ENCODE measurements around the gene ISYNA1. TPM values are rescaled to one million over a fixed set of nuclear protein-coding genes. Genes with fewer than 3 reads are reported as not detected.

ISYNA1 gene
- total and polyA plus RNA-seq, 2 donors (not counting 1 experiment from before 2014, with no cell fraction given) = 22.6 to 28.3 TPM

GRCh38 chr19:18467978-18468377 is 30.0 kb upstream of the ISYNA1 start:
- Mint-ChIP-seq H3K27ac (no peak overlapping the region), H3K4me1 (peaks cover 8% of the 10 kb centered on the region), H3K27me3 (no peaks in the 10 kb centered on the region), H3K4me3 (no peak overlapping the region), H3K9me3 (ENCODE audit: insufficient read depth) (no peaks in the 10 kb centered on the region)
- Histone ChIP-seq H3K4me3 (ENCODE audit: control extremely low read depth in 1 of 5, extremely low read depth in 1 of 5, insufficient read depth in 1 of 5, low read depth in 2 of 5, low read length in 4 of 5) (no peak overlapping the region), H3K4me2 (replicated peaks; ENCODE audit: low read depth, low read length, poor library complexity, severe bottlenecking) (no peak overlapping the region), H2AFZ (ENCODE audit: insufficient read depth, low read depth, low read length, poor library complexity, severe bottlenecking) (no peak overlapping the region), H3K9me3 (ENCODE audit: control extremely low read depth in 1 of 3, control insufficient read depth in 2 of 3, insufficient read depth in 1 of 3, low read length in 2 of 3) (no peaks in the 10 kb centered on the region), H3K79me2 (ENCODE audit: control insufficient read depth, insufficient read depth, low read length) (peaks cover 43% of the 10 kb centered on the region), H3K36me3 (replicated peaks in 1 of 2; ENCODE audit: control extremely low read depth in 1 of 2, control insufficient read depth in 1 of 2, extremely low read depth in 1 of 2, insufficient read depth in 2 of 2, low read length in 1 of 2) (peaks cover 0 to 35% of the 10 kb centered on the region in 2 experiments), H3K9ac (ENCODE audit: low read length) (no peak overlapping the region), H3K27ac (ENCODE audit: low read length in 2 of 2) (no peak overlapping the region), H3K4me1 (ENCODE audit: control insufficient read depth in 2 of 2, insufficient read depth in 2 of 2, low read length in 2 of 2) (no peaks in the 10 kb centered on the region), H3K27me3 (replicated peaks in 1 of 4; ENCODE audit: control extremely low read depth in 1 of 4, control insufficient read depth in 3 of 4, insufficient read depth in 4 of 4, low read length in 3 of 4) (no peaks in the 10 kb centered on the region), H4K20me1 (ENCODE audit: control insufficient read depth, insufficient read depth, low read length, poor library complexity, severe bottlenecking) (peaks cover 86% of the 10 kb centered on the region)
- POLR2A ChIA-PET = no interaction called here
- CTCF ChIA-PET = interaction anchor here (1.4 to 3.6 kb wide), 2 partner anchors 53 to 379 kb away, joined by 9 to 20 read pairs; partner anchors contain the start of gene ELL
- 89% methylated on average over 3 of the region's 3 CpGs for WGBS (ENCODE audit: insufficient coverage)
- intact Hi-C loops (cut with micrococcal nuclease) = no loop called here
- ATAC-seq (ENCODE audit: low read depth) = no peak
- DNase-seq = no peak
- TF ChIP-seq EZH2 (IDR thresholded peaks at IDR 0.05; ENCODE audit: borderline replicate concordance, insufficient read depth, low read depth, low read length, poor library complexity, severe bottlenecking) = no peak
- TF ChIP-seq CTCF (IDR thresholded peaks at IDR 0.05) = no peak

- Histone ChIP-seq H3K4me3 (ENCODE audit: control extremely low read depth in 1 of 5, extremely low read depth in 1 of 5, insufficient read depth in 1 of 5, low read depth in 2 of 5, low read length in 4 of 5) (no peak overlapping the region), H3K9ac (ENCODE audit: low read length) (no peak overlapping the region), H3K79me2 (ENCODE audit: control insufficient read depth, insufficient read depth, low read length) (peaks cover 43% of the 10 kb centered on the region), H3K4me1 (ENCODE audit: control insufficient read depth in 2 of 2, insufficient read depth in 2 of 2, low read length in 2 of 2) (no peaks in the 10 kb centered on the region), H3K9me3 (ENCODE audit: control extremely low read depth in 1 of 3, control insufficient read depth in 2 of 3, insufficient read depth in 1 of 3, low read length in 2 of 3) (no peaks in the 10 kb centered on the region), H3K36me3 (replicated peaks in 1 of 2; ENCODE audit: control extremely low read depth in 1 of 2, control insufficient read depth in 1 of 2, extremely low read depth in 1 of 2, insufficient read depth in 2 of 2, low read length in 1 of 2) (peaks cover 0 to 38% of the 10 kb centered on the region in 2 experiments), H3K27me3 (replicated peaks in 1 of 4; ENCODE audit: control extremely low read depth in 1 of 4, control insufficient read depth in 3 of 4, insufficient read depth in 4 of 4, low read length in 3 of 4) (no peaks in the 10 kb centered on the region), H2AFZ (ENCODE audit: insufficient read depth, low read depth, low read length, poor library complexity, severe bottlenecking) (no peak overlapping the region), H3K4me2 (replicated peaks; ENCODE audit: low read depth, low read length, poor library complexity, severe bottlenecking) (no peak overlapping the region), H3K27ac (ENCODE audit: low read length in 2 of 2) (no peak overlapping the region), H4K20me1 (ENCODE audit: control insufficient read depth, insufficient read depth, low read length, poor library complexity, severe bottlenecking) (peaks cover 78% of the 10 kb centered on the region)
- POLR2A ChIA-PET = no interaction called here
- DNase-seq = no peak
- CTCF ChIA-PET = interaction anchor here (9.0 kb wide), 1 partner anchor 16 kb away, joined by 85 read pairs; no protein-coding TSS in a partner anchor
- 96% methylated on average over 11 of the region's 11 CpGs for WGBS (ENCODE audit: insufficient coverage)
- Mint-ChIP-seq H3K27me3 (no peaks in the 10 kb centered on the region), H3K4me3 (no peak overlapping the region), H3K4me1 (peaks cover 7% of the 10 kb centered on the region), H3K9me3 (ENCODE audit: insufficient read depth) (no peaks in the 10 kb centered on the region), H3K27ac (no peak overlapping the region)
- intact Hi-C loops (cut with micrococcal nuclease) = no loop called here
- ATAC-seq (ENCODE audit: low read depth) = no peak
- TF ChIP-seq CTCF (IDR thresholded peaks at IDR 0.05) (no peak), EZH2 (IDR thresholded peaks at IDR 0.05; ENCODE audit: borderline replicate concordance, insufficient read depth, low read depth, low read length, poor library complexity, severe bottlenecking) (no peak)
These were observed 28.4 kb upstream of the ISYNA1 start for GRCh38 chr19:18466354-18466753.
